ENCODE results near the gene HBG2. TPM values are rescaled to one million over a fixed set of nuclear protein-coding genes. Genes with fewer than 3 reads are reported as not detected.

The HBG2 gene
- total RNA-seq, 1 experiment from 2014 or later: 8.7 TPM

DNA sequence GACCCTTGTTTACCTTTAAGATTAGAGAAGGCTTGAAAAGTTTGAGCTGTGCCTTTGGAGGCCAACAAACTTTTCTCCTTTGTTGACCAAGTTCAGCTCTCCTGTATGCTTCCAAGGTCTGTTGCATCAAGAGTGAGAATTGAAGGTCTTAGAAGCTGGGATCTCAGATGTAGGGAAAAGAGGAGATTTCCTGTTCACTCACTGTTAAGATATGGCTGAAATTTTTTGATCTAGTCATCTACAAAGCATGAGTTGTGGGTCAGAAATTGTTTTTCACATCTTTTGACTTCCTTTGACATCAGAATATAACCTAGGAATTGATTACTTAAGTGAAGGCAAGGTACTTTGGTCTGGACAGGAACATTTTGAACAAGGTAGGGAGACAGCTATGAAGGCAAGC, 35.1 kb upstream of the HBG2 start:
- TF ChIP-seq NR2C2 (CRISPR knock-in tag; IDR thresholded peaks at IDR 0.05): no peak
- no peak for ATAC-seq
- CTCF ChIA-PET: no interaction called here

DNA sequence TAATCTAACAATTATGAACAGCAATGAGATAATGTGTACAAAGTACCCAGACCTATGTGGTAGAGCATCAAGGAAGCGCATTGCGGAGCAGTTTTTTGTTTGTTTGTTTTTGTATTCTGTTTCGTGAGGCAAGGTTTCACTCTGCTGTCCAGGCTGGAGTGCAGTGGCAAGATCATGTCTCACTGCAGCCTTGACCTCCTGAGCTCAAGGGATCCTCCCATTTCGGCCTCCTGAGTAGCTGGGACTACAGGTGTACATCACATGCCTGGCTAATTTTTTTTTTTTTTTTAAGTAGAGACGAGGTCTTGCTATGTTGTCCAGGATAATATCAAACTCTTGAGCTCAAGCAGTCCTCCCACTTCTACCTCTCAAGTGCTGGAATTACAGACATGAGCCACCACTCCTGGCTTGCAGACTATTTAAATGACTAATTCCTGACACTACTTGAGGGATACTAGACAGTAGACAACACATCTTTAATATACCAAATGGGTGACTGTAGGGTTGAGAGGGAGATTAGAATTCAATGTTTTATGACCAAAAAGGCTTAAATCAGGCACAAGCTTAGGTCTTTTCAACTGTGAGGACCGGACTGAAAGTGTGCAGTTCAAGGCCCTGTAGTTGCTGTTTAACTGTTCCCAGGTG, 34.4 kb upstream of the HBG2 start:
- H3K36me3 Mint-ChIP-seq: no peaks in the 10 kb centered on the region
- POLR2A ChIA-PET: no interaction called here
- no peak for TF ChIP-seq FOXK1 (CRISPR knock-in tag; IDR thresholded peaks at IDR 0.05)
- TF ChIP-seq MYBL2 (CRISPR knock-in tag; IDR thresholded peaks at IDR 0.05): no peak
- TF ChIP-seq, protein P1, sequence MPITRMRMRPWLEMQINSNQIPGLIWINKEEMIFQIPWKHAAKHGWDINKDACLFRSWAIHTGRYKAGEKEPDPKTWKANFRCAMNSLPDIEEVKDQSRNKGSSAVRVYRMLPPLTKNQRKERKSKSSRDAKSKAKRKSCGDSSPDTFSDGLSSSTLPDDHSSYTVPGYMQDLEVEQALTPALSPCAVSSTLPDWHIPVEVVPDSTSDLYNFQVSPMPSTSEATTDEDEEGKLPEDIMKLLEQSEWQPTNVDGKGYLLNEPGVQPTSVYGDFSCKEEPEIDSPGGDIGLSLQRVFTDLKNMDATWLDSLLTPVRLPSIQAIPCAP (CRISPR knock-in tag; IDR thresholded peaks at IDR 0.05): no peak
- TF ChIP-seq, protein P2, sequence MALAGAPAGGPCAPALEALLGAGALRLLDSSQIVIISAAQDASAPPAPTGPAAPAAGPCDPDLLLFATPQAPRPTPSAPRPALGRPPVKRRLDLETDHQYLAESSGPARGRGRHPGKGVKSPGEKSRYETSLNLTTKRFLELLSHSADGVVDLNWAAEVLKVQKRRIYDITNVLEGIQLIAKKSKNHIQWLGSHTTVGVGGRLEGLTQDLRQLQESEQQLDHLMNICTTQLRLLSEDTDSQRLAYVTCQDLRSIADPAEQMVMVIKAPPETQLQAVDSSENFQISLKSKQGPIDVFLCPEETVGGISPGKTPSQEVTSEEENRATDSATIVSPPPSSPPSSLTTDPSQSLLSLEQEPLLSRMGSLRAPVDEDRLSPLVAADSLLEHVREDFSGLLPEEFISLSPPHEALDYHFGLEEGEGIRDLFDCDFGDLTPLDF (CRISPR knock-in tag; IDR thresholded peaks at IDR 0.05): no peak
- TF ChIP-seq, protein P3, sequence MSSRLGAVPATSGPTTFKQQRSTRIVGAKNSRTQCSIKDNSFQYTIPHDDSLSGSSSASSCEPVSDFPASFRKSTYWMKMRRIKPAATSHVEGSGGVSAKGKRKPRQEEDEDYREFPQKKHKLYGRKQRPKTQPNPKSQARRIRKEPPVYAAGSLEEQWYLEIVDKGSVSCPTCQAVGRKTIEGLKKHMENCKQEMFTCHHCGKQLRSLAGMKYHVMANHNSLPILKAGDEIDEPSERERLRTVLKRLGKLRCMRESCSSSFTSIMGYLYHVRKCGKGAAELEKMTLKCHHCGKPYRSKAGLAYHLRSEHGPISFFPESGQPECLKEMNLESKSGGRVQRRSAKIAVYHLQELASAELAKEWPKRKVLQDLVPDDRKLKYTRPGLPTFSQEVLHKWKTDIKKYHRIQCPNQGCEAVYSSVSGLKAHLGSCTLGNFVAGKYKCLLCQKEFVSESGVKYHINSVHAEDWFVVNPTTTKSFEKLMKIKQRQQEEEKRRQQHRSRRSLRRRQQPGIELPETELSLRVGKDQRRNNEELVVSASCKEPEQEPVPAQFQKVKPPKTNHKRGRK (CRISPR knock-in tag; IDR thresholded peaks at IDR 0.05; ENCODE audit: borderline replicate concordance): no peak
- no peak for TF ChIP-seq PRRX2 (CRISPR knock-in tag; IDR thresholded peaks at IDR 0.05)
- TF ChIP-seq CBFB (CRISPR knock-in tag; IDR thresholded peaks at IDR 0.05; ENCODE audit: low read depth): no peak
- no peak for TF ChIP-seq SMAD3 (CRISPR knock-in tag; IDR thresholded peaks at IDR 0.05; ENCODE audit: borderline replicate concordance)
- TF ChIP-seq ZNF138 (CRISPR knock-in tag; conservative IDR thresholded peaks at IDR 0.05): no peak
- TF ChIP-seq, protein P4, sequence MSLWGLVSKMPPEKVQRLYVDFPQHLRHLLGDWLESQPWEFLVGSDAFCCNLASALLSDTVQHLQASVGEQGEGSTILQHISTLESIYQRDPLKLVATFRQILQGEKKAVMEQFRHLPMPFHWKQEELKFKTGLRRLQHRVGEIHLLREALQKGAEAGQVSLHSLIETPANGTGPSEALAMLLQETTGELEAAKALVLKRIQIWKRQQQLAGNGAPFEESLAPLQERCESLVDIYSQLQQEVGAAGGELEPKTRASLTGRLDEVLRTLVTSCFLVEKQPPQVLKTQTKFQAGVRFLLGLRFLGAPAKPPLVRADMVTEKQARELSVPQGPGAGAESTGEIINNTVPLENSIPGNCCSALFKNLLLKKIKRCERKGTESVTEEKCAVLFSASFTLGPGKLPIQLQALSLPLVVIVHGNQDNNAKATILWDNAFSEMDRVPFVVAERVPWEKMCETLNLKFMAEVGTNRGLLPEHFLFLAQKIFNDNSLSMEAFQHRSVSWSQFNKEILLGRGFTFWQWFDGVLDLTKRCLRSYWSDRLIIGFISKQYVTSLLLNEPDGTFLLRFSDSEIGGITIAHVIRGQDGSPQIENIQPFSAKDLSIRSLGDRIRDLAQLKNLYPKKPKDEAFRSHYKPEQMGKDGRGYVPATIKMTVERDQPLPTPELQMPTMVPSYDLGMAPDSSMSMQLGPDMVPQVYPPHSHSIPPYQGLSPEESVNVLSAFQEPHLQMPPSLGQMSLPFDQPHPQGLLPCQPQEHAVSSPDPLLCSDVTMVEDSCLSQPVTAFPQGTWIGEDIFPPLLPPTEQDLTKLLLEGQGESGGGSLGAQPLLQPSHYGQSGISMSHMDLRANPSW (CRISPR knock-in tag; conservative IDR thresholded peaks at IDR 0.05; ENCODE audit: low read depth): no peak
- no peak for TF ChIP-seq ELF4 (CRISPR knock-in tag; IDR thresholded peaks at IDR 0.05; ENCODE audit: low read depth)
- TF ChIP-seq, protein P5, sequence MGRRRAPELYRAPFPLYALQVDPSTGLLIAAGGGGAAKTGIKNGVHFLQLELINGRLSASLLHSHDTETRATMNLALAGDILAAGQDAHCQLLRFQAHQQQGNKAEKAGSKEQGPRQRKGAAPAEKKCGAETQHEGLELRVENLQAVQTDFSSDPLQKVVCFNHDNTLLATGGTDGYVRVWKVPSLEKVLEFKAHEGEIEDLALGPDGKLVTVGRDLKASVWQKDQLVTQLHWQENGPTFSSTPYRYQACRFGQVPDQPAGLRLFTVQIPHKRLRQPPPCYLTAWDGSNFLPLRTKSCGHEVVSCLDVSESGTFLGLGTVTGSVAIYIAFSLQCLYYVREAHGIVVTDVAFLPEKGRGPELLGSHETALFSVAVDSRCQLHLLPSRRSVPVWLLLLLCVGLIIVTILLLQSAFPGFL (CRISPR knock-in tag; IDR thresholded peaks at IDR 0.05; ENCODE audit: borderline replicate concordance): no peak
- CTCF ChIA-PET: no interaction called here
- H3K27ac Mint-ChIP-seq: no peak overlapping the region
- no peaks in the 10 kb centered on the region for H3K27me3 Mint-ChIP-seq (ENCODE audit: low read depth)
- DNase-seq (ENCODE audit: low spot score): no peak
- no peak overlapping the region for H3K4me3 Mint-ChIP-seq
- H3K4me1 Mint-ChIP-seq: no peaks in the 10 kb centered on the region
- no peak for ATAC-seq
- H3K9me3 Mint-ChIP-seq: peaks cover 5% of the 10 kb centered on the region

More for the DNA sequence above, 35.1 kb upstream of the HBG2 start:
- no peaks in the 10 kb centered on the region for H3K4me1 Mint-ChIP-seq
- no peak for DNase-seq (ENCODE audit: low spot score)
- H3K27ac Mint-ChIP-seq: no peak overlapping the region
- peaks cover 5% of the 10 kb centered on the region for H3K9me3 Mint-ChIP-seq
- POLR2A ChIA-PET: no interaction called here
- H3K4me3 Mint-ChIP-seq: no peak overlapping the region
- H3K36me3 Mint-ChIP-seq: no peaks in the 10 kb centered on the region
- H3K27me3 Mint-ChIP-seq (ENCODE audit: low read depth): no peaks in the 10 kb centered on the region
